ENCODE data around the gene PAFAH1B1.

- TF ChIP-seq POLR2A (IDR thresholded peaks at IDR 0.05) (no peak), POLR2AphosphoS5 (IDR thresholded peaks at IDR 0.05) (no peak), CTCF (IDR thresholded peaks at IDR 0.05) (peak; percentile 11 to 37 (median 23)), EP300 (IDR thresholded peaks at IDR 0.05; ENCODE audit: low read depth) (no peak)
Measured at GRCh38 chr17:2707721-2708584, 114.5 kb downstream of the PAFAH1B1 start.

Measured in transverse colon (tissue), 4 donors.